Measurements from ENCODE around the gene GRM8.

The GRM8 gene

GRCh38 chr7:127230192-127230925 lies 22.4 kb downstream of the GRM8 start:
- no peak for DNase-seq (ENCODE audit: low read depth)

- DNase-seq (ENCODE audit: low read depth), result no peak
Observed at GRCh38 chr7:127226685-127227374, 25.9 kb downstream of the GRM8 start.

- DNase-seq (ENCODE audit: low read depth), result no peak
Observed at GRCh38 chr7:127221731-127222130, 31.0 kb downstream of the GRM8 start.

- DNase-seq (ENCODE audit: low read depth), result no peak
Observed at GRCh38 chr7:127214956-127215718, 37.6 kb downstream of the GRM8 start.

GRCh38 chr7:127209886-127210285 lies 42.9 kb downstream of the GRM8 start:
- no peak for DNase-seq (ENCODE audit: low read depth)

GRCh38 chr7:127208860-127209259 lies 43.9 kb downstream of the GRM8 start:
- no peak for DNase-seq (ENCODE audit: low read depth)

GRCh38 chr7:127208351-127208750 lies 44.4 kb downstream of the GRM8 start:
- DNase-seq (ENCODE audit: low read depth), result no peak

- DNase-seq (ENCODE audit: low read depth), result no peak
Observed at GRCh38 chr7:127207806-127208205, 44.9 kb downstream of the GRM8 start.

- no peak for DNase-seq (ENCODE audit: low read depth)
Observed at GRCh38 chr7:127207230-127207629, 45.5 kb downstream of the GRM8 start.

GRCh38 chr7:127194571-127194970 lies 58.2 kb downstream of the GRM8 start:
- no peak for DNase-seq (ENCODE audit: low read depth)

GRCh38 chr7:127189886-127190285 lies 62.9 kb downstream of the GRM8 start:
- DNase-seq (ENCODE audit: low read depth), result no peak

- no peak for DNase-seq (ENCODE audit: low read depth)
Observed at GRCh38 chr7:127189074-127189473, 63.7 kb downstream of the GRM8 start.

- DNase-seq (ENCODE audit: low read depth), result no peak
Observed at GRCh38 chr7:127187740-127188139, 65.0 kb downstream of the GRM8 start.

GRCh38 chr7:127186686-127187085 lies 66.1 kb downstream of the GRM8 start:
- DNase-seq (ENCODE audit: low read depth), result no peak

GRCh38 chr7:127177156-127177555 lies 75.6 kb downstream of the GRM8 start:
- DNase-seq (ENCODE audit: low read depth), result no peak

- DNase-seq (ENCODE audit: low read depth), result no peak
Observed at GRCh38 chr7:127162366-127162765, 90.4 kb downstream of the GRM8 start.

GRCh38 chr7:127158659-127159058 lies 94.1 kb downstream of the GRM8 start:
- no peak for DNase-seq (ENCODE audit: low read depth)

GRCh38 chr7:127154958-127155357 lies 97.8 kb downstream of the GRM8 start:
- no peak for DNase-seq (ENCODE audit: low read depth)

GRCh38 chr7:127154101-127154500 lies 98.6 kb downstream of the GRM8 start:
- DNase-seq (ENCODE audit: low read depth), result no peak

- DNase-seq (ENCODE audit: low read depth), result no peak
Observed at GRCh38 chr7:127153315-127153714, 99.4 kb downstream of the GRM8 start.

- DNase-seq (ENCODE audit: low read depth), result no peak
Observed at GRCh38 chr7:127152423-127152822, 100.3 kb downstream of the GRM8 start.

GRCh38 chr7:127151379-127151778 lies 101.4 kb downstream of the GRM8 start:
- no peak for DNase-seq (ENCODE audit: low read depth)

GRCh38 chr7:127150543-127150942 lies 102.2 kb downstream of the GRM8 start:
- no peak for DNase-seq (ENCODE audit: low read depth)
